ENCODE measurements around the gene CHEK2. TPM values are rescaled to one million over a fixed set of nuclear protein-coding genes. Genes with fewer than 3 reads are reported as not detected.

Gene CHEK2
- total RNA-seq, 2 experiments from 2014 or later: 15.4 to 17.3 TPM

- Mint-ChIP-seq H3K4me3 (no peak overlapping the region), H3K4me1 (ENCODE audit: low read depth) (peaks cover 3% of the 10 kb centered on the region), H3K27me3 (no peaks in the 10 kb centered on the region), H3K9me3 (no peaks in the 10 kb centered on the region), H3K36me3 (ENCODE audit: low read depth) (peaks cover 6% of the 10 kb centered on the region), H3K27ac (no peak overlapping the region)
- TF ChIP-seq, protein P1, sequence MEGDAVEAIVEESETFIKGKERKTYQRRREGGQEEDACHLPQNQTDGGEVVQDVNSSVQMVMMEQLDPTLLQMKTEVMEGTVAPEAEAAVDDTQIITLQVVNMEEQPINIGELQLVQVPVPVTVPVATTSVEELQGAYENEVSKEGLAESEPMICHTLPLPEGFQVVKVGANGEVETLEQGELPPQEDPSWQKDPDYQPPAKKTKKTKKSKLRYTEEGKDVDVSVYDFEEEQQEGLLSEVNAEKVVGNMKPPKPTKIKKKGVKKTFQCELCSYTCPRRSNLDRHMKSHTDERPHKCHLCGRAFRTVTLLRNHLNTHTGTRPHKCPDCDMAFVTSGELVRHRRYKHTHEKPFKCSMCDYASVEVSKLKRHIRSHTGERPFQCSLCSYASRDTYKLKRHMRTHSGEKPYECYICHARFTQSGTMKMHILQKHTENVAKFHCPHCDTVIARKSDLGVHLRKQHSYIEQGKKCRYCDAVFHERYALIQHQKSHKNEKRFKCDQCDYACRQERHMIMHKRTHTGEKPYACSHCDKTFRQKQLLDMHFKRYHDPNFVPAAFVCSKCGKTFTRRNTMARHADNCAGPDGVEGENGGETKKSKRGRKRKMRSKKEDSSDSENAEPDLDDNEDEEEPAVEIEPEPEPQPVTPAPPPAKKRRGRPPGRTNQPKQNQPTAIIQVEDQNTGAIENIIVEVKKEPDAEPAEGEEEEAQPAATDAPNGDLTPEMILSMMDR (IDR thresholded peaks at IDR 0.05): no peak
- ATAC-seq (no peak), DNase-seq (no peak)
- CTCF ChIA-PET: no interaction called here
- intact Hi-C loops (cut with micrococcal nuclease): no loop called here
- POLR2A ChIA-PET: no interaction called here
These were observed 5.1 kb downstream of the CHEK2 start for GRCh38 chr22:28736301-28737155.

GRCh38 chr22:28734393-28734792 is 7.2 kb downstream of the CHEK2 start:
- peaks cover 5% of the 10 kb centered on the region for H3K36me3 Mint-ChIP-seq (ENCODE audit: low read depth)
- H3K4me3 Mint-ChIP-seq: no peak overlapping the region
- H3K9me3 Mint-ChIP-seq: no peaks in the 10 kb centered on the region
- H3K27me3 Mint-ChIP-seq: no peaks in the 10 kb centered on the region
- ChIA-PET CTCF (no interaction called here), POLR2A (interaction anchor here (1.1 kb wide), 1 partner anchor 9 kb away, joined by 3 read pairs; no protein-coding TSS in a partner anchor)
- TF ChIP-seq, protein P1 (IDR thresholded peaks at IDR 0.05): no peak
- ATAC-seq: no peak
- intact Hi-C loops (cut with micrococcal nuclease): no loop called here
- no peak for DNase-seq
- H3K4me1 Mint-ChIP-seq (ENCODE audit: low read depth): no peaks in the 10 kb centered on the region
- H3K27ac Mint-ChIP-seq: no peak overlapping the region

DNA sequence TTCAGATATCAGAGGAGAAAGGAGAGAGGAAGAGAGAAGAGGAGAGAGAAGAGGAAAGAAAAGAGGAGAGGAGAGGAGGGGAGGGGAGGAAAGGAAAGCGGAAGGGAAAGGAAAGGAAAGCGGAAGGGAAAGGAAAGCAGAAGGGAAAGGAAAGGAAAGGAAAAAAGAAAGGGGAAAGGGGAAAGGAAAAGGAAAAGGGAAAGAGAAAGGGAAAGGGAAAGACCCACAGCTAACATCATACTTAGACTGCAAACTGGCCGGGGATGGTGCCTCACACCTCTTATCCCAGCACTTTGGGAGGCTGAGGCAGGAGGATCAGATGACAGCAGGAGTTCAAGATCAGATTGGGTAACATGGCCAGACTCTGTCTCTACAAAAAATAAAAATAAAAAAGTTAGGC is 11.4 kb downstream of the CHEK2 start:
- ChIA-PET POLR2A (no interaction called here), CTCF (interaction anchor here (1.1 kb wide), 1 partner anchor 42 kb away, joined by 3 read pairs; the partner anchor contains the start of gene CCDC117)
- Mint-ChIP-seq H3K4me3 (no peak overlapping the region), H3K4me1 (ENCODE audit: low read depth) (no peaks in the 10 kb centered on the region), H3K27ac (no peak overlapping the region), H3K27me3 (no peaks in the 10 kb centered on the region), H3K9me3 (no peaks in the 10 kb centered on the region), H3K36me3 (ENCODE audit: low read depth) (peaks cover 5% of the 10 kb centered on the region)
- TF ChIP-seq, protein P1 (IDR thresholded peaks at IDR 0.05): no peak
- ATAC-seq: no peak
- no peak for DNase-seq
- intact Hi-C loops (cut with micrococcal nuclease): no loop called here

- Mint-ChIP-seq H3K27me3 (no peaks in the 10 kb centered on the region), H3K27ac (no peak overlapping the region), H3K9me3 (no peaks in the 10 kb centered on the region), H3K36me3 (ENCODE audit: low read depth) (peaks cover 4% of the 10 kb centered on the region), H3K4me1 (ENCODE audit: low read depth) (no peaks in the 10 kb centered on the region), H3K4me3 (no peak overlapping the region)
- ATAC-seq: no peak
- TF ChIP-seq, protein P1 (IDR thresholded peaks at IDR 0.05): no peak
- POLR2A ChIA-PET: interaction anchor here (0.6 kb wide), 1 partner anchor 1012 kb away, joined by 3 read pairs; no protein-coding TSS in a partner anchor
- DNase-seq: no peak
- intact Hi-C loops (cut with micrococcal nuclease): no loop called here
- CTCF ChIA-PET: interaction anchor here (1.0 to 1.1 kb wide), 2 partner anchors 101 to 128 kb away, joined by 3 read pairs; no protein-coding TSS in a partner anchor
These were observed 12.9 kb downstream of the CHEK2 start for GRCh38 chr22:28728621-28729313.

GRCh38 chr22:28728002-28728401 is 13.6 kb downstream of the CHEK2 start:
- ATAC-seq (no peak), DNase-seq (no peak)
- intact Hi-C loops (cut with micrococcal nuclease): no loop called here
- no peaks in the 10 kb centered on the region for H3K4me1 Mint-ChIP-seq (ENCODE audit: low read depth)
- peaks cover 6% of the 10 kb centered on the region for H3K36me3 Mint-ChIP-seq (ENCODE audit: low read depth)
- CTCF ChIA-PET: no interaction called here
- H3K27ac Mint-ChIP-seq: no peak overlapping the region
- POLR2A ChIA-PET: no interaction called here
- TF ChIP-seq, protein P1 (IDR thresholded peaks at IDR 0.05): no peak
- no peaks in the 10 kb centered on the region for H3K9me3 Mint-ChIP-seq
- no peaks in the 10 kb centered on the region for H3K27me3 Mint-ChIP-seq
- no peak overlapping the region for H3K4me3 Mint-ChIP-seq
